OCI-LY7 (cell line): ENCODE data around the gene ZNF75A. TPM values are rescaled to one million over a fixed set of nuclear protein-coding genes. Genes with fewer than 3 reads are reported as not detected.

ENCODE experiments used
- BruUV-seq: library from RNA; stranded (reverse); fragments of 400-500 nt; replicated peaks from 2 replicates; lab custom pipeline; 2021; lab: Mats Ljungman, UMichigan
- CTCF ChIA-PET: fragments of 300-600 bp; sonication (Branson Sonifier 250); formaldehyde crosslinking; loops from one replicate; lab custom pipeline; 2022; ENCODE audit warnings: antibody characterized with exemption; ENCODE audit not compliant: unreplicated experiment; lab: Charles Lee
- POLR2A ChIA-PET: fragments of 300-600 bp; sonication (Branson Sonifier 250); formaldehyde crosslinking; loops from one replicate; lab custom pipeline; 2022; ENCODE audit warnings: antibody characterized with exemption; lab: Charles Lee
- DNase-seq: peaks from one replicate; pipeline ENCODE4 v3.0.0-alpha.2; 2015; ENCODE audit warnings: low spot score
- H2AFZ ChIP-seq: fragments of 200-600 bp; sonication (generic), shearing (Covaris generic); 2 replicates; pipeline ENCODE4 v1.6.1; 2014; ENCODE audit warnings: mild to moderate bottlenecking, antibody characterized with exemption, low read length, moderate library complexity
- H3K27ac ChIP-seq: fragments of 200-600 bp; sonication (generic); 2 replicates; pipeline ENCODE4 v1.5.1; 2014; ENCODE audit warnings: mixed run types, low read depth, mild to moderate bottlenecking, moderate library complexity, low read length, inconsistent platforms; ENCODE audit not compliant: poor library complexity, severe bottlenecking
- H3K36me3 ChIP-seq: fragments of 200-600 bp; sonication (generic); 2 replicates; pipeline ENCODE4 v1.6.1; 2014; ENCODE audit warnings: mild to moderate bottlenecking, antibody characterized with exemption, low read length, moderate library complexity, mixed read lengths; ENCODE audit not compliant: insufficient read depth
- H3K4me1 ChIP-seq: fragments of 200-600 bp; sonication (generic); 2 replicates; pipeline ENCODE4 v1.5.1; 2014; ENCODE audit warnings: mild to moderate bottlenecking, low read length; ENCODE audit not compliant: insufficient read depth, poor library complexity, severe bottlenecking
- H3K4me2 ChIP-seq: fragments of 200-600 bp; sonication (generic); 2 replicates; pipeline ENCODE4 v1.6.1; 2014; ENCODE audit warnings: mild to moderate bottlenecking, low read length
- H3K4me3 ChIP-seq: fragments of 200-600 bp; sonication (generic); 2 replicates; pipeline ENCODE4 v1.5.1; 2014; ENCODE audit warnings: mild to moderate bottlenecking, low read depth, low read length; ENCODE audit not compliant: poor library complexity, severe bottlenecking
- H3K79me2 ChIP-seq: fragments of 200-600 bp; sonication (generic); 2 replicates; pipeline ENCODE4 v1.6.1; 2016; ENCODE audit warnings: low read depth, mild to moderate bottlenecking, low read length, moderate library complexity, mixed read lengths; ENCODE audit not compliant: insufficient read depth
- H3K9me2 ChIP-seq: fragments of 200-600 bp; sonication (generic); 2 replicates; pipeline ENCODE4 v1.6.1; 2016; ENCODE audit warnings: mild to moderate bottlenecking, low read length, mixed read lengths; ENCODE audit not compliant: insufficient read depth
- H3K9me3 ChIP-seq: fragments of 200-600 bp; sonication (generic); 2 replicates; pipeline ENCODE4 v1.6.1; 2014; ENCODE audit warnings: mild to moderate bottlenecking, mixed run types, low read length, mixed read lengths
- H4K20me1 ChIP-seq: fragments of 200-600 bp; sonication (generic); 2 replicates; pipeline ENCODE4 v1.6.1; 2014; ENCODE audit warnings: mild to moderate bottlenecking, antibody characterized with exemption, low read length, moderate library complexity, mixed read lengths; ENCODE audit not compliant: insufficient read depth
- CTCF ChIP-seq: fragments of 200-600 bp; sonication (generic); conservative IDR thresholded peaks from 2 replicates; pipeline ENCODE4 v1.5.1; 2014; ENCODE audit warnings: mild to moderate bottlenecking, antibody characterized with exemption, low read length, moderate library complexity, mixed read lengths
- EZH2phosphoT487 ChIP-seq: fragments of 200-600 bp; sonication (generic); IDR thresholded peaks from 2 replicates; pipeline ENCODE4 v1.6.1; 2018; ENCODE audit warnings: low read depth, borderline replicate concordance, mild to moderate bottlenecking, mixed run types, antibody characterized with exemption, low read length, moderate library complexity, mixed read lengths
- intact Hi-C: fragments of 100-400 bp; cut with micrococcal nuclease; formaldehyde crosslinking; loops from one replicate; pipeline ENCODE4 v1.10.0; 2022; ENCODE audit not compliant: unreplicated experiment
- total RNA-seq, 2 experiments: library from RNA; depleted of rRNA in 1 of 2; stranded (reverse); fragments of >200 nt in 1 of 2; shearing (Covaris generic) in 1 of 2; gene quantifications; 2 replicates each; pipeline ENCODE4 v1.2.3, GENCODE V29; 2014 to 2022

The ZNF75A gene
- total RNA-seq, 2 experiments from 2014 or later, result 2.6 to 23.0 TPM

DNA sequence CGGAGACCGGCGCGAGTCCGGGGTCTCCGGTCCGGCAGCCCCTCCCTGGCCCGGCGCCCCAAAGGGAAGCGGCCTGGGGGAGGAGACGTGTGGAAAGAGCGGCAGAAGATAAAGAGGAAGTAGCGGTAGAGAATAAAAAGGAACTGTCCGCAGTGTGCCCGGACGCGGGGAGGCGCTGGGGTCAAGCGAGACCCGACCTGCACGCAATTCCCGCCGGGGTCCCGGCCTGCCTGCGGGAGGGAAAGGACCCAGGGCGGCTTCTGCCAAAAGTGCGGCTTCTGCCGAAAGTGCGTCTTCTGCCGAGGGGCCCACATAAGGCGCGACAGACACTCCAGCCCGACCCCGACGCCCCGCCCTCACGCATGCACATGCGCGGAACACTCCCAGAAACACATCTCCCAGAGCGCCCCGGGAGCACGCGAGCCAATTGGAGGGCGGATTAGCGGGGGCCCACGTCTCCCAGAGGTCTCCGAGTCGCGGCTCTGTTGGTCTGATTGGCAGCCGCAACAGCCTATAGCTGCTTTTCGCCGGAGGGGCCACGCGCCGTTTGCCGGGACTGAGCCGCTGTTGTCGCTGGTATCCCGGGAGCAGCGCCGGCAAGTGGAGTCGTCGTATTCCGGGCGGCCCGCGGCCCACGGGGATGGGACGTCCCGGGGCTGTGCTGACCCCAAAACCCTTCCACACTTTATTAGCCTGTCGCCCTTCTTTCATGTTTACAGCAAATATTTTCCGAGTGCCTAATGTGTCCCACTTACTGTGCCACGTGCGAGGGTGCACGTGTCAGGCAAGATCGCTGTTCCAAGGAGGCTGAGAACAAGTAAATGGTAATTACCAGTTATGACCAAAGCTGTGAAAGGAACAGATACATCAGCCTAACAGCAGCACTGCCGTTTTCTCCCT lies 40.9 kb upstream of the ZNF75A start:
- Histone ChIP-seq H3K4me3 (peak overlapping the region; percentile 87), H3K27ac (peak overlapping the region; percentile 83), H4K20me1 (no peaks in the 10 kb centered on the region), H3K4me1 (peaks cover 24% of the 10 kb centered on the region), H3K9me3 (no peaks in the 10 kb centered on the region), H3K36me3 (no peaks in the 10 kb centered on the region), H2AFZ (peak overlapping the region; percentile 84), H3K9me2 (no peaks in the 10 kb centered on the region), H3K79me2 (peaks cover 4% of the 10 kb centered on the region; the same call in 1 of the 2 replicates), H3K4me2 (peak overlapping the region; percentile 88)
- intact Hi-C loops, result loop anchor here (1.0 to 10.0 kb wide), 4 partner anchors 18 to 193 kb away; partner anchors contain the start of gene ZNF263
- POLR2A ChIA-PET, result interaction anchor here (0.6 to 0.9 kb wide), 2 partner anchors 11 to 202 kb away, joined by 3 to 4 read pairs; no protein-coding TSS in a partner anchor
- TSS peak; percentile 71 for BruUV-seq
- DNase-seq, result peak; percentile 99
- TF ChIP-seq EZH2phosphoT487, result no peak
- TF ChIP-seq CTCF, result peak; percentile 54
- CTCF ChIA-PET, result interaction anchor here (0.7 kb wide), 1 partner anchor 20 kb away, joined by 3 read pairs; no protein-coding TSS in a partner anchor

DNA sequence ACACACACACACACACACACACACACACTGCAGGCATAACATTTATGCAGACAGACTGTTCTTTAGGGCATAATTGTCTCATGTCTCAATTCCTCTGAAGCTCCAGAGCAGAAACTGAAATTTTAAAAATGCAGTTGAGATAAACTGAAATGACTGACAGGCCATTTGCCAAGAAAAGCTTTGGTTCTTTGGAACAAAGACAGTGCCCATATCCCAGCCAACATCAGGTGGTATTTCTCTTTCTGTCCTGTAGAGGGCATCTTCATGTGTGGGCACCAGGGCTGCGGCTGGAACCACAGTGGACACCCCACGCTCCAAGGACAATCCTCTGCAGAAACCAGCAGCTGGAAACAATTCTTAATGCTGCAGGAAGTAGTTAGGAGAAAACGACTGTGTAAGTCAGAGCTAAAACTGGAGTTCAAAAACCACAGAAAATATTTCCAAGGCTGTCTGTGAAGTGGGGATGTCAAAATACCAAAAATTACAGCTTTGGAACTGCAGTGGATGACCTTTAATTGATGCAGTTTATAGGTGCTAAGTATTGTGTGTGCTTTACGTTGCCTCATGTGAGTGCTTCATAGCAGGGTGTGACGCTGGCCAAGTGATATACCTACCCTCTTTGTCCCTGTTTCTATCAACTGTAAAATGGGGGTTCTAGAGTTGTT lies 38.3 kb upstream of the ZNF75A start:
- Histone ChIP-seq H3K27ac (no peak overlapping the region), H3K9me2 (no peaks in the 10 kb centered on the region), H3K4me3 (no peak overlapping the region), H3K36me3 (no peaks in the 10 kb centered on the region), H2AFZ (peak overlapping the region; percentile 69; the same call in 1 of the 2 replicates), H3K4me1 (peaks cover 24% of the 10 kb centered on the region), H4K20me1 (no peaks in the 10 kb centered on the region), H3K4me2 (0 out of 2 replicates have a peak overlapping the region, but pooled peaks have one; percentile 10), H3K9me3 (no peaks in the 10 kb centered on the region), H3K79me2 (peaks cover 4% of the 10 kb centered on the region; the same call in 1 of the 2 replicates)
- no peak for TF ChIP-seq EZH2phosphoT487
- TF ChIP-seq CTCF, result peak; percentile 93
- CTCF ChIA-PET, result interaction anchor here (0.7 to 1.3 kb wide), 2 partner anchors 10 to 47 kb away, joined by 3 to 8 read pairs; no protein-coding TSS in a partner anchor
- BruUV-seq, result no TSS peak
- POLR2A ChIA-PET, result interaction anchor here (1.5 kb wide), 1 partner anchor 134 kb away, joined by 3 read pairs; the partner anchor contains the start of genes ZNF174 and ZSCAN32
- peak; percentile 64 for DNase-seq
- intact Hi-C loops, result loop anchor here (1.0 to 10.0 kb wide), 3 partner anchors 100 to 233 kb away; no protein-coding TSS in a partner anchor
